HG02885 (cell line): ENCODE results near the gene KMT2B.

Experiments
- ATAC-seq: cut with Tn5 transposase; IDR thresholded peaks from one replicate; pipeline ENCODE4 v1.9.1; 2021; ENCODE audit warnings: mild to moderate bottlenecking; ENCODE audit not compliant: unreplicated experiment, poor library complexity

Gene KMT2B

GRCh38 chr19:35739275-35740107 lies 21.7 kb downstream of the KMT2B start:
- ATAC-seq: no peak

GRCh38 chr19:35740108-35740422 lies 22.3 kb downstream of the KMT2B start:
- ATAC-seq: peak; percentile 14

- peak; percentile 62 for ATAC-seq
These were observed 22.8 kb downstream of the KMT2B start for GRCh38 chr19:35740423-35741202.

- ATAC-seq: no peak
These were observed 23.4 kb downstream of the KMT2B start for GRCh38 chr19:35741203-35741515.

- no peak for ATAC-seq
These were observed 24.4 kb downstream of the KMT2B start, which contains the start of gene IGFLR1 for GRCh38 chr19:35742121-35742724. IGFLR1 (minus strand) TSS chr19:35742452; CDS start chr19:35741180, 1,272 bp downstream.

- no peak for ATAC-seq
These were observed 26.0 kb downstream of the KMT2B start for GRCh38 chr19:35743640-35744429.

- ATAC-seq: peak; percentile 40
These were observed 26.9 kb downstream of the KMT2B start for GRCh38 chr19:35744430-35745327.

- peak; percentile 50 for ATAC-seq
These were observed 27.7 kb downstream of the KMT2B start, which contains the start of the genes PSENEN and U2AF1L4 for GRCh38 chr19:35745328-35746086. PSENEN (plus strand) TSS chr19:35745651; CDS start chr19:35745931, 280 bp downstream. U2AF1L4 (minus strand) TSS chr19:35745418; CDS start chr19:35745391, 27 bp downstream.

- no peak for ATAC-seq
These were observed 28.3 kb downstream of the KMT2B start for GRCh38 chr19:35746087-35746462.

- ATAC-seq: no peak
These were observed 28.7 kb downstream of the KMT2B start for GRCh38 chr19:35746531-35746930.

GRCh38 chr19:35748106-35749020 lies 30.6 kb downstream of the KMT2B start, which contains the start of gene LIN37:
LIN37 (plus strand) TSS chr19:35748576; CDS start chr19:35748725, 149 bp downstream.
- ATAC-seq: peak; percentile 81

- ATAC-seq: no peak
These were observed 32.4 kb downstream of the KMT2B start for GRCh38 chr19:35750167-35750566.

- no peak for ATAC-seq
These were observed 34.3 kb downstream of the KMT2B start for GRCh38 chr19:35751839-35752745.

- ATAC-seq: no peak
These were observed 35.0 kb downstream of the KMT2B start for GRCh38 chr19:35752746-35753350.

- ATAC-seq: no peak
These were observed 36.0 kb downstream of the KMT2B start for GRCh38 chr19:35753634-35754369.
